Osteoblast (primary cell): ENCODE measurements around the gene NBEAL1. TPM values are rescaled to one million over a fixed set of nuclear protein-coding genes. Genes with fewer than 3 reads are reported as not detected.
A peak's percentile ranks its signal among the peaks of the same experiment; 100 is the strongest.
"Not testable (repeated sequence)": the region's sequence is repeated elsewhere in the genome, so short reads cannot be mapped to it uniquely, and the experiment has no call there.

Source experiments
- DNase-seq: peaks from one replicate; pipeline ENCODE4 v3.0.0; 2011; ENCODE audit warnings: low spot score, mixed read lengths; ENCODE audit not compliant: insufficient read length; ENCODE audit errors: missing footprints
- H2AFZ ChIP-seq: 2 replicates; pipeline ENCODE4 v1.6.0; 2011; ENCODE audit warnings: mild to moderate bottlenecking, low read length
- H3K27ac ChIP-seq: 2 replicates; pipeline ENCODE4 v1.5.1; 2011; ENCODE audit warnings: mild to moderate bottlenecking, low read depth, low read length, moderate library complexity
- H3K27me3 ChIP-seq: 2 replicates; pipeline ENCODE4 v1.6.0; 2012; ENCODE audit warnings: mild to moderate bottlenecking, control low read depth, inconsistent platforms, low read length, moderate library complexity; ENCODE audit not compliant: insufficient read depth
- H3K36me3 ChIP-seq: 2 replicates; pipeline ENCODE4 v1.5.1; 2011; ENCODE audit warnings: mild to moderate bottlenecking, low read length, control low read depth, moderate library complexity; ENCODE audit not compliant: insufficient read depth
- H3K4me1 ChIP-seq: 2 replicates; pipeline ENCODE4 v1.5.1; 2011; ENCODE audit warnings: mild to moderate bottlenecking, low read length, control low read depth, moderate library complexity; ENCODE audit not compliant: insufficient read depth
- H3K4me2 ChIP-seq: 2 replicates; pipeline ENCODE4 v1.6.0; 2011; ENCODE audit warnings: mild to moderate bottlenecking, low read length; ENCODE audit not compliant: insufficient read depth
- H3K4me3 ChIP-seq: fragments of 200-600 bp; sonication (generic); 3 replicates; pipeline ENCODE4 v1.5.1; 2012; ENCODE audit warnings: mild to moderate bottlenecking, low read length, inconsistent platforms; ENCODE audit not compliant: insufficient read depth
- H3K79me2 ChIP-seq: 2 replicates; pipeline ENCODE4 v1.6.0; 2012; ENCODE audit warnings: mild to moderate bottlenecking, low read length, control low read depth, inconsistent platforms; ENCODE audit not compliant: insufficient read depth
- H3K9me3 ChIP-seq: 2 replicates; pipeline ENCODE4 v1.5.1; 2011; ENCODE audit warnings: low read depth, low read length, control low read depth
- H4K20me1 ChIP-seq: 2 replicates; pipeline ENCODE4 v1.6.0; 2012; ENCODE audit warnings: mild to moderate bottlenecking, low read length, control low read depth; ENCODE audit not compliant: insufficient read depth
- total RNA-seq: library from RNA; depleted of rRNA; stranded (reverse); fragments of >200 nt; gene quantifications from 2 replicates; pipeline ENCODE4 v1.2.3, GENCODE V29; 2012
- TF ChIP-seq, protein P1 (sequence below): IDR thresholded peaks from 2 replicates; pipeline ENCODE4 v1.5.1; 2011; ENCODE audit warnings: mild to moderate bottlenecking, low read depth, low read length, moderate library complexity; ENCODE audit errors: extremely low read depth

Gene NBEAL1
- total RNA-seq, 1 donor, result 51.8 TPM

DNA sequence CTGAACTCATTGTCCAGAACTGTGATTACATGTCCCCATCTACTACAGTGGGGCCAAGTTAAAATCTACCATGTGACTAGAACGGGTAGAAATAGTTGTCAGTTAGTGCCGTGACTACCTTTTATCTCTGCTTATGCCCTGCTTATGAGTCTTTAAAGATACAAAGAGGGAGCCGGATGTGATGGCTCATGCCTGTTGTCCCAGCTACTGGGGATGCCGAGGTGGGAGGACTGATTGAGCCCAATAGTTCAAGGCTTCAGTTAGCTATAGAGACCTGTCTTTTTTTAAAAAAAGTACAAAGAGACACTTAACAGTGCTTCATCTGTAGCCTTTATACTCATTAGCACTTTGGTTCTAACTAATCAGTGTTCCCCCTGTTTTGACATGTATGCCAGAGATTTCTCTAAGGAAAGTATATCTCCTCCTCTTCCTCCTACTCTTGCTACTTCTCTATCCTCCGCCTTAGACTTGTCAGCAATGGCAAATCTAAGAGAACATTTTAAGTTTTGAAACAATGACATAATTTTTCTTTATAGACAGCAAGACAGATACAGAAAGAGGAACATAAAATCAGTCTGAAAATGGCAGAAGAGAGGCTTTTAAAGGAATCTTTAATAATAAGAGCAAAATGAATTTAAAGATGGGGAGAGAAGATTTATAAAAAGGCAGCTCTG is 45.0 kb downstream of the NBEAL1 start:
- H3K4me3 ChIP-seq, result no peak overlapping the region
- H2AFZ ChIP-seq, result no peak overlapping the region
- no peak overlapping the region for H3K4me2 ChIP-seq
- peaks cover 6% of the 10 kb centered on the region for H3K4me1 ChIP-seq
- DNase-seq, result no peak
- H3K9me3 ChIP-seq, result no peaks in the 10 kb centered on the region
- TF ChIP-seq, protein P1, sequence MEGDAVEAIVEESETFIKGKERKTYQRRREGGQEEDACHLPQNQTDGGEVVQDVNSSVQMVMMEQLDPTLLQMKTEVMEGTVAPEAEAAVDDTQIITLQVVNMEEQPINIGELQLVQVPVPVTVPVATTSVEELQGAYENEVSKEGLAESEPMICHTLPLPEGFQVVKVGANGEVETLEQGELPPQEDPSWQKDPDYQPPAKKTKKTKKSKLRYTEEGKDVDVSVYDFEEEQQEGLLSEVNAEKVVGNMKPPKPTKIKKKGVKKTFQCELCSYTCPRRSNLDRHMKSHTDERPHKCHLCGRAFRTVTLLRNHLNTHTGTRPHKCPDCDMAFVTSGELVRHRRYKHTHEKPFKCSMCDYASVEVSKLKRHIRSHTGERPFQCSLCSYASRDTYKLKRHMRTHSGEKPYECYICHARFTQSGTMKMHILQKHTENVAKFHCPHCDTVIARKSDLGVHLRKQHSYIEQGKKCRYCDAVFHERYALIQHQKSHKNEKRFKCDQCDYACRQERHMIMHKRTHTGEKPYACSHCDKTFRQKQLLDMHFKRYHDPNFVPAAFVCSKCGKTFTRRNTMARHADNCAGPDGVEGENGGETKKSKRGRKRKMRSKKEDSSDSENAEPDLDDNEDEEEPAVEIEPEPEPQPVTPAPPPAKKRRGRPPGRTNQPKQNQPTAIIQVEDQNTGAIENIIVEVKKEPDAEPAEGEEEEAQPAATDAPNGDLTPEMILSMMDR, result no peak
- no peaks in the 10 kb centered on the region for H3K79me2 ChIP-seq
- no peaks in the 10 kb centered on the region for H4K20me1 ChIP-seq
- H3K27me3 ChIP-seq, result no peaks in the 10 kb centered on the region
- no peak overlapping the region for H3K27ac ChIP-seq
- H3K36me3 ChIP-seq, result peaks cover 50% of the 10 kb centered on the region

DNA sequence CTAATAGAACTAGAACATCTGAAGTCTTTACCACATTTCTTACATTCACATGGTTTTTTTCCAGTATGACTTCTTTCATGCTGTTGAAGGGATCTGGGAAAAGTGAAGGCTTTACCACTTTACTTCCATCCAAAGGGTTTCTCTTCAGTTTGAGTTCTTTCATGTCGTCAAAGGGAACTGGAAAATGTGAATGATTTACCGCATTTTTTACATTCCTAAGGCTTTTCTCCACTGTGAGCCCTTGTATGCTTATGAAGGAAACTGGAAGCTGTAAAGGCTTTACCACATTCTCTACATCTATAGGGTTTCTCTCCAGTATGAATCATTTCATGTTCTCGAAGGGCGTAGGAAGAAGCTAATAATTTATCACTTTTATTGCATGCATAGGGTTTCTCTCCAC is 46.7 kb downstream of the NBEAL1 start:
- H3K79me2 ChIP-seq, result no peaks in the 10 kb centered on the region
- H3K4me3 ChIP-seq, result no peak overlapping the region
- no peak overlapping the region for H2AFZ ChIP-seq
- peaks cover 43% of the 10 kb centered on the region for H3K36me3 ChIP-seq
- H3K27me3 ChIP-seq, result no peaks in the 10 kb centered on the region
- peaks cover 6% of the 10 kb centered on the region for H3K4me1 ChIP-seq
- no peaks in the 10 kb centered on the region for H3K9me3 ChIP-seq
- TF ChIP-seq, protein P1, result no peak
- peak; percentile 69 for DNase-seq
- no peaks in the 10 kb centered on the region for H4K20me1 ChIP-seq
- H3K4me2 ChIP-seq, result no peak overlapping the region
- peak overlapping the region; percentile 26 for H3K27ac ChIP-seq

DNA sequence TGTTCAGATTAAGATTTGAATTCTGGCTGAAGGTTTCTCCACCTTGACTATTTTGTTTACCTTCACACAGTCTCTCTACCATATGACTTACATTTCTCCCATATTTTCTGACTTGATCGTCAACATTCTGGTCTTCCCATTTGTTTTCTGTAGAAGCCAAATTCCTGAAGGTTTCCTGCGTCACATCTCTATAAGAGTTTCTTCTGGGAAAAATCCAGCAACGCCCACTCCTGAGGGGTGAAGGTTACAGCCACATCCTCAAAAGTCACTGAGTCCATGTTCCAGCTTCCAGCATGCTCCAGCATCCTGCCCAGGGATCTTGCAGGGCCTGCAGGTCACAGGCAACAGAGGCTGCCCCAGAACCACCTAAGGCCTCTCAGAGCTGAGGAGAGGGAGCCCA is 47.5 kb downstream of the NBEAL1 start:
- Histone ChIP-seq H3K36me3 (peaks cover 39% of the 10 kb centered on the region), H3K4me1 (peaks cover 6% of the 10 kb centered on the region), H3K4me3 (no peak overlapping the region), H3K9me3 (no peaks in the 10 kb centered on the region), H3K27ac (peak overlapping the region; percentile 26), H2AFZ (no peak overlapping the region), H4K20me1 (no peaks in the 10 kb centered on the region), H3K27me3 (no peaks in the 10 kb centered on the region), H3K79me2 (no peaks in the 10 kb centered on the region), H3K4me2 (no peak overlapping the region)
- TF ChIP-seq, protein P1, result no peak
- no peak for DNase-seq

DNA sequence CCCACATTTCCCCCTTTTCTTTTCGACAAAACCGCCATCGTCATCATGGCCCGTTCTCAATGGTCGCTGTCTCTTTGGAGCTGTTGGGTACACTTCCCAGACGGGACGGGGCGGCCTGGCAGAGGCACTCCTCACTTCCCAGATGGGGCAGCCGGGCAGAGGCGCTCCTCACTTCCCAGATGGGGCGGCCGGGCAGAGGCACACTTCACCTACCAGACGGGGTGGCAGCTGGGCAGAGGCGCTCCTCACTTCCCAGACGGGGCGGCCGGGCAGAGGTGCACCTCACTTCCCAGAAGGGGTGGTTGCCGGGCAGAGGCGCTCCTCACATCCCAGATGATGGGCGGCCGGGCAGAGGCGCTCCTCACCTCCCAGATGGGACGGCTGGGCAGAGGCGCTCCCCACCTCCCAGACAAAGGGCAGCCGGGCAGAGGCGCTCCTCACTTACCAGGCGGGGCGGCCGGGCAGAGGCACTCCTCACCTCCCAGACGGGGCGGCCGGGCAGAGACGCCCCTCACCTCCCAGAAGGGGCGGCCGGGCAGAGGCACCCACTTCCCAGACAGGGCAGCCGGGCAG is 51.9 kb downstream of the NBEAL1 start:
- DNase-seq, H3K4me3 ChIP-seq, H3K27me3 ChIP-seq, H3K4me1 ChIP-seq, H4K20me1 ChIP-seq, H3K27ac ChIP-seq, H3K4me2 ChIP-seq, H2AFZ ChIP-seq, H3K9me3 ChIP-seq, H3K79me2 ChIP-seq: not testable (repeated sequence)
- peaks cover 27% of the 10 kb centered on the region for H3K36me3 ChIP-seq
